Amniotic stem cell (primary cell): ENCODE results near the gene AFAP1L2.

Experiments used
- DNase-seq: peaks from one replicate; lab custom pipeline; 2025; lab: John Stamatoyannopoulos, UW

Gene AFAP1L2

DNA sequence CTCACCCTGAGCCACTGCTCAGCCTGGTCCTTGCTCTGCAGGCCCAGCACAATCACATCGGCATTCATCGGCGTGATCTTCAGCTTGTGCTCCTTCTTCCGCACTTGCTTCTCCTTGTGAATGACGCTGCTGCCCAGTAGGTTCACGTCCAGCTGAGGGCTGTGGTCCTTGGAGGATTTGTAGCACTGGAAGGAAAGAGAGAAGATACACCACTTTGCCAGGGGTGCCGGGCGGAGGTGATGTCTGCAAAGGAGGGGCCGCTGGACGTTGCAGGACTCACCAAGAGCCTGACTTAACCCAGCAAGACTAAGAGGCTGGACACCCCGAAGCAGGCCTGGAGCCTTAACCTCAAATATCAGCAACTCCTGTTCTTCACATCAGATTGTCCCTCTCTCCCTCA is 90.4 kb downstream of the AFAP1L2 start:
- DNase-seq, result no peak

DNA sequence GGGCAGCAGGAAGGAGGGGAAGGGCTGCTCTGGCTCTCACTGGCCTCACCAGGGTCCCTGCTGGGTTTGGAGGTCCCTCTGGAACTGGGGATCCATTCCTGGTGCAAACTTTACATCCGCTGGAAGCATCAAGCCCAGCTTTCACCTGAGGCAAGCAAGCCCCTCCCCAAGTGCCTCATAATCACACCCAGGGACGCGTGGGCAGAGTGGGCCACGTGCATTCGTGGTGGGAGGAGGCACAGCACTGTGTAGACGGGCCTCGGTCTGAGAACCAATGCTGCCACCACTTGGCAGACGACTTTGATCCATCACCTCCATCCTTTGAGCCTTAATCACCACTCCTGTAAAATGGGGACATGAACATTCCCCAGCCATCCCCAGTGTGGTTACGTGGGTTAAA is 91.2 kb downstream of the AFAP1L2 start:
- DNase-seq, result no peak

DNA sequence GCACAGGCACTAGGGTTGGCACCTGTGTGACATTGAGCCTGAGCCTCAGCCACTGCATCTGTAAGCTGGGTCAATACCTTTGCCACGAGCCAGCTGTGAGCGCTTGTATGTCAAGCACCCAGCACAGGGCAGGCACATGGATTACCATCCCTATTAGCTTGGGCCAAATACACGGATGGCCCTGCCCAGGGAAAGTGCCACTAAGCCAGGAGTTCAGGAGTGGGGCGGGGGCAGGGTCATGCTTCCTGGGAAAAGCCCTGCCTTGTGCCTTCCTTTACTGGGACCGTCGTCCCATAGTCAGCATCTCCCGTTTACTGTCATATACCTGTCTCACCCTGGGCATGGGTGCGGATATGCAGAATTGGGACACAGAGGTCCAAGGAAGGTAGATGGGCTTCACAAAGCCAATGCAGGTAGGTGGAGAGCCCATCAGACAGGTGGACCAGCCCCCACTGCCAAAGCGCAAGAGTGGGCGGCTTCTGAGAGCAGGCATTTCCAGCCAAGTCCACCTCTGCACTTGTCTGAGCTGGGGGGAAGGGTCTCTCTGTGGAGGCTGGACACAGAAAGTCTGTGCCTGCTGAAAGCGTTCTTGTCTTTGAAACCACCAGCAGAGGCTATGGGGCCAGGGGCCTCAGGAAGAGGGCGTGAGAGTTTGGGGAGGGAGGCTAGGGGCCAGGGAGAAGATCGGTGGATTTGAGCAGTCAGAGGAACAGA is 92.6 kb downstream of the AFAP1L2 start:
- no peak for DNase-seq

DNA sequence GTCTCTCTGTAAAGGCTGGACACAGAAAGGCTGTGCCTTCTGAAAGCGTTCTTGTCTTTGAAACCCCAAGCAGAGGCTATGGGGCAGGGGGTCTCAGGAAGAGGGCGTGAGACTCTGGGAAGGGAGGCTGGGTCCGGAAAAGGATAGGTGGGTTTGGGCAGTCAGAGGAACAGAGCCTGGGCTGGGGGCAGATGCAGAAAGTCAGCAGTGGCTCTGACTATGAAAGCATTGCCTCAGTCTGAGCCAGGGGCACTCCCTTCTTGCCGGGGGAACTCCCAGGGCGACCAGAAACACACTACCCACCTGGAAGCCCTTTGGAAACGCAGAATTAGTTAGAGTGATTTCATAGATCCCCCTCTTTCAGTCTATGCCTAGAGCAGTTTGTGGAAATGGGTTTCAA is 93.3 kb downstream of the AFAP1L2 start:
- no peak for DNase-seq

DNA sequence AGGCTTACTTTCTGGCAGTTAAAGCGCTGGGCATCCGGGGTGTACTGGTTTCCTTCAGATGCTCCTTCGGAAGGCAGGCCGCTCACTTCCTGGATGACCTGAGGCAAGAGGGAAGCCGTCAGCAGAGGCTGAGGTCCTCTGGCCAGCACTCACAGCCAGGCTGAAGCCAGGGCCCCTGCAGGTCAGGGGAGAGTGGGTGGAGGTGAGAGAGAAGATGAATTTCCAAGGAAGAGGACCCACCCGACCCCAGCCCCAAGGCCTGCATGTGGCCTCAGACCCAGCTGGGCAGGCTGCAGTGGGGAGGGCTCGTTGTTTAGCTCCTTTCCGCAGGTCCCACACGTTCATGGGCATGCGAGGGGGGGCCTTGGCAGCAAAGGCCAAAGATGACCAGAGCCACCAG is 94.0 kb downstream of the AFAP1L2 start:
- DNase-seq, result no peak

DNA sequence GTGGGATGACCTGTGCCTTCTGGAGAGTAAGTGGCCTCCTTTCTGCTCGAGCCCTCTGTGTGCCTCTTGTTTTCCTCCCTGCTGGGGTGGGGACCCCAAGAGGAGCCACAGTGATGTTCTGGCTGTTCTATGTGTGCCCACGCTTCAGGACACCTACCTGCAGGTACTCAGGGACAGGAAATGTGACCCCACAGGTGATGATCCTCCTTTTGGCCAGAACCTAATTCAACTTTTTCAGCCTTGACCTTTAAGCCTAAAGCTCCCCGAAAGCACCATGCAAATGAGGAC is 95.0 kb downstream of the AFAP1L2 start:
- no peak for DNase-seq

DNA sequence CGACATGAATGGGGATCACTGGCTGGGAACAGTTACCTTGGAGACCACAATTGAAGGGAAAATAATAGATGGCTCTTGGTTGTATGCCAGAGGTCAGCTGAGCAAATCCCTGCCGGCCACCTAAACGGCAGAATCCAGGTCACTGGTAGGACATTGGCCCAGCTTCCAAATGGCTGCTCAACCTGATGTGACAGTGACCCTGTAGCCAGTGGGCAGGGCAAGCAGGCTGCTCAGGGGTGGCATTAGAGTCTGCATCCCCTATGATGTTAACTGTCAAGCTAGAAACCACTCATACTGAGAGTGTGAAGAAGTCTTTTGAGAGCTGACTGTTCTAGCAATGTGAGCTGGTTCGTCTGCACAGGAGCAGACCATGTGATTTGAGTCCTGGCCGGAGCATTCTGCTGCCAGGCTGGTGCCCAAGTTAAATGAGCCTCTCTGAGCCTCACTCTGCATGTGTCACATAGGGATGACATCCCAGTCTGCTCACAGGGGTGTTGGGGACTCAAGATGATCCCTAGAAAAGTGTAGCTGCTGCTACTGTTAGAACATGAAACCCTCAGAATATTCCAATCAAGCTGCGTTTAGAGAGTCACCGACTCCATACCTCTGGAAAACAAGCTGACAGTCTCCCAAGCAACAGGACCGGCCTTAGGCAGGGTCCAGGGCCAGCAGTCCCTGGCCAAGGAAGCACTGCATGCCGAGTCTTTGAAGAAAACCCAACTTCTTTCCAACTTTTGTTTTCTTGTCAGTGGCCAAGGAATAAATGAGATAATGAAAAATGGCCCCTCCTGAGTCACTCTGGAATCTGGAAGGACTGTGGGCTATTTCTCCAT is 95.6 kb downstream of the AFAP1L2 start:
- DNase-seq, result no peak

DNA sequence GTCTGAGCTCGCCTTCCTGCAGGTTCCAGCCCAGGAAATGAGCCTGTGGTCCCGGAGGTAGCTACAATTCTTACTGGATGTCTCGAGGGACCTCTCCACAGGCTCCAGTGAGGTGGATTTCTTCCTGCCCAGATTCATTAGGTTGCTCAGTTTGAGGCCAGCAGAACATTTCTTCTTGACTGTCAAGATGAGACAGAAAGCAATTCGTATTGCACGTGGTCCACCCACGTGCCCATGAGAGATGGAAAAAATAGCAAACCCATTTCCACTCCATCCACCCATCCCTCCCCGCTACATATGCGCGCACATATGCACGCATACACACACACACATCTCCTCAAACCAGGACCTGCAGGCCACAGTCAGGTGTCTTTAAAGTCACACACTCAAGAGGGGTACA is 96.6 kb downstream of the AFAP1L2 start:
- DNase-seq, result no peak

DNA sequence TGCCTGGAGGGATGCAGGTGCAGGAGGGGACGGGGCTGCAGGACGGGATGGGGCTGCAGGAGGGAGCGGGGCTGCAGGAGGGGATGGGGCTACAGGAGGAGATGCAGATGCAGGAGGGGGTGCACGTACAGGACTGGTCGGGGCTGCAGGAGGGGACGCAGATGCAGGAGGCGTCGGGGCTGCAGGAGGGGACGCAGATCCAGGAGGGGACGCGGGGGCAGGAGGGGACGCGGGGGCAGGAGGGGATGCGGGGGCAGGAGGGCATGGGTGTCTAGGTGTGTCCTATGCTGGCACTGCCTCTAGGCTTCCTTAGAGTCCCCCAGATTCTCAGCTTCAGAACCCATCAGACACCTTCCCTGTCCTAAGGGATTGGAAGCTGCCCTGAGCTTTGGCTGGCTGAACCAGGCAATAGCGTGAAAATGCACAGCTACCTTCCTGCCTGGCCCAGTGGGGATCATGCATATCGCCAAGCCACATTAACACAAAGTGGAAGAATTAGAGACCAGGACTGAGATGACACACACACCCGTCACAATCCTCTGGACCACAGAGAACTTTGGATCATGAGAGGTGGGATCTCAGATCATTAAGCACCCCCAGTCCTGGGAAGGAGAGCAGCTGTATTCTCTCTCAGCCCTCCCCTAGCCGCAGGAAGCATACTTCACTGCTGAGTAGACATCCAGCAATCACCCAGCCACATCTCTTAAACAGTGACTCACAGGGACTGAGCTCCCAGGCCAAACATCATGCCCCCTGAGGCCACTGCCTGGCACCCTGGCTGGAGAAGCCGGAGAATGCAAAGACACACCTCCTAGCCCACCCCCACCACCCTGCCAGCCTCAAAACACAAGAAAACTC is 98.0 kb downstream of the AFAP1L2 start:
- peak; percentile 80 for DNase-seq

DNA sequence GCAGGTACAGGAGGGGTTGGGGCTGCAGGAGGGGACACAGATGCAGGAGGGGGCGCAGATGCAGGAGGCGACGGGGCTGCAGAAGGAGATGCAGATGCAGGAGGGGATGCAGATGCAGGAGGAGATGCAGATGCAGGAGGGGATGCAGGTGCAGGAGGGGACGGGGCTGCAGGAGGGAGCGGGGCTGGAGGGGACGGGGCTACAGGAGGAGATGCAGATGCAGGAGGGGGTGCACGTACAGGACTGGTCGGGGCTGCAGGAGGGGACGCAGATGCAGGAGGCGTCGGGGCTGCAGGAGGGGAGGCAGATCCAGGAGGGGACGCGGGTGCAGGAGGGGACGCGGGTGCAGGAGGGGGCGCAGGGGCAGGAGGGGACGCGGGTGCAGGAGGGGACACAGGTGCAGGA is 98.8 kb downstream of the AFAP1L2 start:
- no peak for DNase-seq

DNA sequence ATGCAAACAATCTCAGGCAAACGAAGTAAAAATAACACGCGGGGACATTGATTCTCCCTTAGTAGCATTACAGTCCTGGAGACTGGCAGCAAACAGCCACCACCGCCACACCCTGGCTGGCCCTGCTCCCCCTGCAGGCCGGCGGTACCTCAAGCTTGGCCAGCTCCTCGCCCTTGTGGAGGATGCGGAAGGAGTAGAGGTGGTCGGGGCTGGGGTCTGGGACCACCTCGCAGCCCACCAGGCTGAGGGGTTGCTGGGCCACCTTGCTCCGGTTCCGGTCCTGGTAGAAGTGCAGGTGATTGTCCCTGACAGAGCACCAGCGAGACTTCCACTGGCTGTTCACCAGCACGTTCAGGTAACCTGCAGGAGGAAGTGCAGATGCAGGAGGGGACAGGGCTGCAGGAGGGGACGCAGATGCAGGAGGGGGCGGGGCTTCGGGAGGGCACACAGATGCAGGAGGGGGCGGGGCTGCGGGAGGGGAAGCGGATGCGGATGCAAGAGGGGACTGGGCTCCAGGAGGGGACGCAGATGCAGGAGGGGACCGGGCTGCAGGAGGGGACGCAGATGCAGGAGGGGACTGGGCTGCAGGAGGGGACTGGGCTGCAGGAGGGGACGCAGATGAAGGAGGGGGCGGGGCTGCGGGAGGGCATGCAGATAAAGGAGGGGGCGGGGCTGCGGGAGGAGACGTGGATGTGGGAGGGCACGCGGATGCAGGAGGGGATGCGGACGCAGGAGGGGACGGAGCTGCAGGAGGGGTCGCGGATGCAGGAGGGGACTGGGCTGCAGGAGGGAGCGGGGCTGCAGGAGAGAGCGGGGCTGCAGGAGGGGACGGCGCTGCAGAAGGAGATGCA is 99.5 kb downstream of the AFAP1L2 start:
- no peak for DNase-seq

DNA sequence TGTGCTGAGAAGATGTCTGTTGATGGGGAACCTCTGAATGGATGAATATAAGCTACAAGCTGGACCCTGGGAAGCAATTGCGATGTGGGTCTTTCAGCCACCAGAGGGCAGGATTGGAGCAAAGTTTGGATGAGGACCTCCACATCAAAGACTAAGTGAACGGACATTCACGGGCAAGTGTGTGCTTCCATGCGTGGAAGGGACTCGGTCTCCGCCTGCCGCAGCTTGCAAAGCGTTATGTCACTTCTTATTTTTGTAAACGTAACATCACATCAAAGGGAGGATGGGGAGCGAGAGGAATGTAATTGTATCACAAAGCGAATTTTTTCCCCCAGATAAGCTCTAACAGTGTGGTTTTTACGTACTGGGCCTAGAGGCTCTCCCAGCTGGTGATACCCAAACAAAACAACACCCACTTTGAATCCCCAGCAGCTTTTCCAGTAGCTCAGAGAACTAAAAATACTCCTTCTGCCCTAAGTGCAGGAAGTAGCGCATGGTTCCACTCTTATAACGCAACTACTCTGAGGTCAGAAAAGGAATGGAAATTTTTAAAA is 100.2 kb downstream of the AFAP1L2 start:
- peak; percentile 62 for DNase-seq

DNA sequence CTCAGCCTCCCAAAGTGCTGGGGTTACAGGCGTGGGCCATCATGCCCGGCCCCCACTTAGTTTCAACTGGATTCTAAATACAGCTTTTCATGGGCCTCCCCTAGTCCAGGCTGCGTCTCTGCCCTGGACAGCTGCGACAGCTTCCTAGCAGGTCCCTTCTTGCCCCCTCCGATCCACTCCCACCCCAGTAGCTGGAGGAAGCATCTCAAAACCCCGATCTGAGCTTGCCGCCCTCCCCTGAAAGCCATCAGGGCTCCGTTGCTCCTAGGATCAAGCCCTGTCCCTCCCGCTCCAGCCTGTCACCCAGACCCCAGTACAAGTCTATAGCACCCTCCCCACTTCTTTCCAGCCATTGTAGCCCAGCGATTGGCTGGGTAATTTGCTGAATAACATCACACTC is 100.7 kb downstream of the AFAP1L2 start:
- DNase-seq, result no peak

DNA sequence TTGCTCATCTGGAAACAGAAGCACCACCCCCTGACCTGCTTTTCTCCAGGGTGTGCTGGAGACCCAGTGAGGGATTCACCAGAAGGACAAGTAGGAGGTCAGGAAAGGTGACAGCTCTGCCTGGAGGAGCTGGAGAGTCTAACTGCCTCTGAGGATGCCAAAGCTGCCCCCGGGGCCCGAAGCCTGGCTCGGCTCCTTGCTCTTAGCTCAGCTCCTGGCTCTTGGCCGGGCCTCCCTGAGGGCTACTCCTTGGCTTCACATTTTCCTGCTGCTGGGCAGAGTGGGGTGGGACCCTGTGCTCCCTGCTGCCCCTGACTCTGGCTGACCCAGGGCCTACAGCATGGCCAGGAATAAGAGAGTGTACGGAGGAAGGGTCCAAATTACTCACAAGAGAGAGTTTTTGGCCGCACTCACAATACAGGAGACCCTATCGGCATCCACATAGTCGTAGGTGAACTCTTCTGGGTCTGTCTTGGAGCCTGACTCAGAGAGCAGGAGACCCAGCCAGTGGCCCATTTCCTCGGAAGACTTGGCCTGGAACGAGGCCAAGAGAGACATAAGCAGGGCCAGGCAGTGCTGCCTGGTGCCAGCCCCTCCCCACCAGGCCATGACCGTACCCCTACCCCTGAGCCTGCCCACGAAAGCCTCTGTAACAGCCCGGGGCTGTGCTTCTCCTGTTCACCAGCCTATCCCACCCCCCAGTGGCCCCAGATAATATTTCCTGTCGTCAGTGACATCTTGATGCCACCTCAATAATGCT is 102.2 kb downstream of the AFAP1L2 start:
- DNase-seq, result no peak

DNA sequence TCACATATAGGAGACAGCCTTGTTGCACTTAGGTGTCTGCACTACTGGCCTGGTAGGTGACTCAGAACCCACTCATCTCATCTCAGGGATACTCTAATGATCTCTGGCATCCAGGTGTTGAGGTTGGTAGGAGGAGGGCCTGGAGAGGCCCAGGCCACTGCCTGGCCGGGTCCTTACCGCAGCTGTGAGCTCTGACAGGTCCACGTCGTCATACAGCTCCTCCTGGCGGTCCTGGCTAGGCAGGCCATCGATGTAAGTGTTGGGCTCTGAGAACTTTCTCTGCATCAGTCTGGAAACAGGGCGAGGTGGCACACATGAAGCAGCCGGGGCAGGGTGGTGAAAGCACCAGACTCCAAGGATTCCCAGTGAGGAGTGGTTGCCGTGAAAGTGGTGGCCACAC is 103.1 kb downstream of the AFAP1L2 start:
- no peak for DNase-seq

DNA sequence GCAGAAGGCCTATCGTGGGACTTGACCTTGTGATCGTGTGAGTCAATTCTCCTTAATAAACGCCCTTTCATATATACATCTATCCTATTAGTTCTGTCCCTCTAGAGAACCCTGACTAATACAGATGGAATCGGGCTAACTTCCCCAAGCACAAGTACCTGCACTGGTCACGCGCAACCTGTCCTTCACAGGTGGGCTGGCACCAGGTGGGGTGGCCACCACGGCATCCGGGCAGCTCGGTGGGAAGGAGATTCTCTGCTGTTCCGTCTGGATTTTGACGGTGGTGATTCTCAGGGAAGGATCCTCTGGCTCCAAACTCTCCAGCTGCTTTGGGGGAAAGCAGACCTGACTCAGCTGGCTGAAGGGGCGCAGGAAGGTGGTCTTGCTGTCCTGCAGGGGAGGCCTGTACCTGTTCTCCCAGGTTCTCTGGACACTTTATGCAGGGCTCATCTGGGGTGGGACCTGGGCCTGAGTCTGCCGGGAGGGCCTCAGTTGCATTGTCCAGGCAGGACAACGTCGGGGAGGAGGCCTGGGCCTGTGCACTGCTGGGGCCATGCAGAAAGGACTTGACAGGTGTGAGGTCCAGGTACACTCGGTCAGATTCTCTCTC is 104.2 kb downstream of the AFAP1L2 start:
- DNase-seq, result no peak

DNA sequence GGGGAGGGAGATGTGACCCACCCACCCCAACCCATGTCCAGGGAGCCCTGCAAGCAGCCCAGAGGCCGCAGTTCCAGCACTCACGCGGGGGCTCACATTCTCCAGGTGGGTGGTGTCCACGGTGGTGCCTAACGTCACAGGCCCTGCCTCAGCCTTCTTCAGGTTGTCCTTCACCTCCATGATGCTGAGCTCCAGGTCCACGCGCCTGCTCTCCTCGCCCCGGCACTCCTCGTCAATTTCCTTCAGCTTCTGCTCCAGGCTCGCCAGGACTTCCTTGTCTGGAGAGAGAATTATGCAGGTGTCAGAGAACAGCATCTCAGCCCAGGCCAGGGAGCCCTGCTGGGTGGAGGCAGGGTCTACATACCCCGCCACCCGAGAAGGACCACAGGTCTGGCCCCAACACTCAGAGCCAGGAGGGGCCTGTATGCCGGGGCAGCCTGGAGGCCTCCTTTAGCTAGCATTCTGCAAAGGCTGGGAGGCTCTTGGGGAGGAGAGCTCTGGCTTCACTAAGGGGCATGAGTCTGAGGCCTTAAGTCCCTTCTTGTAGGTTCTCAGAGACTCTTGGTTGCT is 107.1 kb downstream of the AFAP1L2 start:
- no peak for DNase-seq

DNA sequence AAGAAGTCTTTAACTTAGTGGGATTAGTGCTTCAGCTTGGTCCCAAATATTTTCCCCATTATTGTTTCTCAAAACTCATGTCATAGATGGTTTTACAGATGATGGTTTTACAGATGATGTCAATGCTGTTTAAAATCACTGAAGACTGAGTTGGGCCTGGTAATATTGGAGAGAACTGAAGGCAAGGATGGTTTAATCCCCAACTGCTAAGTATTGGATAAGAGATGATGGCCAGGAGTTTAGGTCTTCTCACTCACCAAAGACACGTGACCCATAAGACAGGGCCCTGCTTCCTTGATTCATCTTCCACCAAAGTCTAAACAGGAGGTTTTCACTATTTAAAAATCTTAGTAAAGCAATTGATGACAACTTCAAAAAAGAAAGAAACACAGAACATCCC is 108.9 kb downstream of the AFAP1L2 start:
- no peak for DNase-seq

DNA sequence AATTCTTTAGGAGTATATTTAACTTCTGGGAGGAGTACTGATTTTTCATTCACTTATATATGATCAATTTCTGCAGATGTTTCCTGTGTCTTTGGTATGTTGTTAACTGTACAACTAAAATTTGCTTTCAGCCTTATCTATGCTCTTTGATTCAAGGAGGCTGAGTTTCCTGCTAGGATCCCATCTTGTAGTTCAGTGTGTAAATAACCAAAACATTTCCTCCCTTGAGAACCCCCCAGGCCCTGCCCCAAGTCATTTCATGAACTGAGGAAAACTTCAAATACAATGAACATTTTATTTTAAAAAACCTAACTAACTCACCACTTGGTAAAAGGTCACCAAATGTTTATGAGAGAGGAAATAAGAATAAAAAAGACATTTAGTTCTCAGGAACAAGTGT is 109.8 kb downstream of the AFAP1L2 start:
- no peak for DNase-seq

DNA sequence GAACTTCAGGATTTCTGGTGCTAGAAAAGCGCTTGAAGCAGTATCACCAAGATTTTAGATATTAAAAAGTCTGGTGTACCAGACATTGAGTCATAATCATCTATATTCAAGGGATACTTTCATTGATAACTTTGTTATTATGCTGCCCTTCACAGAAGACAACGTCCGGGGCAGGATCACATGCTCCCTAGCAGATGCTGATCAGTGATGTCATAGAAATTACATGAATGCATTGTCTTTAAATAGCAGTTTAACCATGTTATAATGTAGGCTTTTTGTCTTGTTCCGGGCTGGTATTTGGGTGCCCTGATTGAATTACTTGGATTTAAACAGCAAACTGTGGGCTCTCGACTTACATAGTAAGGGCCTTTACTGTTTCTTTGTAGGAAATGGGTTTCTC is 111.2 kb downstream of the AFAP1L2 start:
- no peak for DNase-seq
